Endothelial cell of umbilical vein (primary cell): ENCODE measurements around the gene TREML2. TPM values are rescaled to one million over a fixed set of nuclear protein-coding genes. Genes with fewer than 3 reads are reported as not detected.

Experiments
- BruUV-seq: library from RNA; stranded (reverse); fragments of 400-500 nt; replicated peaks from 2 replicates; lab custom pipeline; 2021; lab: Mats Ljungman, UMichigan
- CTCF ChIA-PET: fragments of 300-600, 350-600 bp; sonication (Branson Sonifier 250); formaldehyde crosslinking; loops from one replicate; lab custom pipeline; 2021; ENCODE audit warnings: antibody characterized with exemption, inconsistent platforms; lab: Charles Lee
- POLR2A ChIA-PET: fragments of 300-600, 350-600 bp; sonication (Branson Sonifier 250); formaldehyde crosslinking; loops from one replicate; lab custom pipeline; 2021; ENCODE audit warnings: antibody characterized with exemption, inconsistent platforms; lab: Charles Lee
- DNase-seq: peaks from one replicate; pipeline ENCODE4 v3.0.0-alpha.2; 2011; ENCODE audit warnings: low read depth, low spot score
- FAIRE-seq: peaks from 2 replicates; lab custom pipeline; 2011; peaks lifted over from hg19 to GRCh38; lab: Jason Lieb, UNC
- H2AFZ ChIP-seq: 2 replicates; pipeline ENCODE4 v1.6.0; 2012; ENCODE audit warnings: low read depth, low read length, control low read depth, inconsistent platforms
- H3K27ac ChIP-seq: 2 replicates; pipeline ENCODE4 v1.5.1; 2011; ENCODE audit warnings: low read depth, mild to moderate bottlenecking, control low read depth, low read length, moderate library complexity; ENCODE audit not compliant: insufficient read depth
- H3K27me3 ChIP-seq, 2 experiments: 2 replicates each; pipeline versions ENCODE4 v1.6.0 to v1.6.1; 2011; ENCODE audit warnings: low read length in 2 of 2, mixed read lengths in 1 of 2; ENCODE audit not compliant: control insufficient read depth in 2 of 2, insufficient read depth in 2 of 2
- H3K36me3 ChIP-seq, 2 experiments: 2 replicates in 1 of 2; 3 replicates in 1 of 2; pipeline ENCODE4 v1.5.1; 2011; ENCODE audit warnings: low read length in 2 of 2, mild to moderate bottlenecking in 1 of 2, moderate library complexity in 1 of 2; ENCODE audit not compliant: control insufficient read depth in 2 of 2, insufficient read depth in 2 of 2; ENCODE audit errors: extremely low read depth in 1 of 2
- H3K4me1 ChIP-seq: 3 replicates; pipeline ENCODE4 v1.5.1; 2011; ENCODE audit warnings: mild to moderate bottlenecking, low read length; ENCODE audit not compliant: control insufficient read depth, insufficient read depth; ENCODE audit errors: extremely low read depth
- H3K4me2 ChIP-seq: 2 replicates; pipeline ENCODE4 v1.6.1; 2011; ENCODE audit warnings: low read length, control low read depth, mixed read lengths; ENCODE audit not compliant: insufficient read depth
- H3K4me3 ChIP-seq, 3 experiments: fragments of 200-600 bp in 1 of 3; sonication (generic), shearing (Covaris generic) in 1 of 3; replicated peaks in 1 of 3; 2 replicates each; pipeline ENCODE4 v1.5.1; 2011 to 2016; ENCODE audit warnings: control low read depth in 3 of 3, low read length in 3 of 3, mild to moderate bottlenecking in 2 of 3, inconsistent platforms in 1 of 3, low read depth in 1 of 3, moderate library complexity in 1 of 3; ENCODE audit not compliant: insufficient read depth in 1 of 3
- H3K79me2 ChIP-seq: 2 replicates; pipeline ENCODE4 v1.6.0; 2012; ENCODE audit warnings: low read length, inconsistent platforms; ENCODE audit not compliant: control insufficient read depth, insufficient read depth
- H3K9ac ChIP-seq: replicated peaks from 2 replicates; pipeline ENCODE3; 2011; ENCODE audit warnings: low read length, control low read depth; ENCODE audit not compliant: insufficient read depth; ENCODE audit errors: extremely low read depth
- H3K9me1 ChIP-seq: replicated peaks from 3 replicates; pipeline ENCODE4 v1.6.0; 2011; ENCODE audit warnings: mild to moderate bottlenecking, low read length; ENCODE audit not compliant: control insufficient read depth, insufficient read depth; ENCODE audit errors: extremely low read depth
- H3K9me3 ChIP-seq: replicated peaks from 2 replicates; pipeline ENCODE4 v1.5.1; 2012; ENCODE audit warnings: low read length, inconsistent platforms; ENCODE audit not compliant: control insufficient read depth, insufficient read depth
- H4K20me1 ChIP-seq: replicated peaks from 2 replicates; pipeline ENCODE3; 2011; ENCODE audit warnings: mild to moderate bottlenecking, low read length; ENCODE audit not compliant: control insufficient read depth, insufficient read depth; ENCODE audit errors: extremely low read depth
- CTCF ChIP-seq, 2 donors: IDR thresholded peaks; 1 replicate in 1 of 2; 2 replicates in 1 of 2; pipeline ENCODE4 v1.5.1; 2011; ENCODE audit warnings: low read length in 2 of 2, mild to moderate bottlenecking in 2 of 2, moderate library complexity in 2 of 2, control low read depth in 1 of 2, inconsistent platforms in 1 of 2, low read depth in 1 of 2; ENCODE audit not compliant: insufficient read depth in 1 of 2; ENCODE audit errors: extremely low read depth in 1 of 2
- EZH2 ChIP-seq: IDR thresholded peaks from 2 replicates; pipeline ENCODE4 v1.6.1; 2012; ENCODE audit warnings: borderline replicate concordance, low read depth, mild to moderate bottlenecking, moderate library complexity, low read length, inconsistent platforms; ENCODE audit not compliant: severe bottlenecking
- FOS ChIP-seq: IDR thresholded peaks from 2 replicates; pipeline ENCODE4 v1.6.1; 2011; ENCODE audit warnings: mild to moderate bottlenecking, low read length, moderate library complexity, borderline replicate concordance; ENCODE audit not compliant: insufficient read depth
- GATA2 ChIP-seq: IDR thresholded peaks from 2 replicates; pipeline ENCODE4 v1.7.0; 2011; ENCODE audit warnings: low read depth, mild to moderate bottlenecking, moderate library complexity, mixed read lengths, low read length; ENCODE audit not compliant: insufficient read length, insufficient read depth
- JUN ChIP-seq: IDR thresholded peaks from 2 replicates; pipeline ENCODE4 v1.6.1; 2011; ENCODE audit warnings: borderline replicate concordance, low read depth; ENCODE audit not compliant: insufficient read length, insufficient read depth
- MAX ChIP-seq: IDR thresholded peaks from 2 replicates; pipeline ENCODE4 v1.6.1; 2011; ENCODE audit not compliant: insufficient read depth, insufficient read length
- MYC ChIP-seq: IDR thresholded peaks from one replicate; pipeline ENCODE4 v1.6.1; 2011; ENCODE audit warnings: mild to moderate bottlenecking, low read depth, low read length
- POLR2A ChIP-seq: IDR thresholded peaks from 2 replicates; pipeline ENCODE4 v1.6.1; 2012; ENCODE audit warnings: low read depth, mild to moderate bottlenecking, control low read depth, low read length
- POLR2AphosphoS5 ChIP-seq: IDR thresholded peaks from 2 replicates; pipeline ENCODE4 v1.6.1; 2012; ENCODE audit warnings: low read depth, mild to moderate bottlenecking, control low read depth, low read length, moderate library complexity; ENCODE audit not compliant: insufficient read depth
- dilution Hi-C: fragments of 300-500 bp; cut with MboI; formaldehyde crosslinking; loops from one replicate; pipeline ENCODE4 v1.15.0; 2019; ENCODE audit warnings: low sequenced_read_pairs; ENCODE audit not compliant: extremely low pct_ligation_motif_present
- intact Hi-C: fragments of 100-400 bp; cut with micrococcal nuclease; formaldehyde crosslinking; loops from one replicate; pipeline ENCODE4 v1.10.0; 2022
- polyA plus RNA-seq, 4 experiments: library from polyadenylated mRNA; depleted of rRNA in 3 of 4; stranded (reverse) in 3 of 4; unstranded in 1 of 4; fragments of >200 nt; gene quantifications; 2 replicates each; pipeline versions ENCODE4 v1.2.1 to v1.2.3, GENCODE V29; 2011 to 2012; ENCODE audit warnings: missing spikeins in 1 of 4
- total RNA-seq: library from RNA; stranded (reverse); gene quantifications from 2 replicates; pipeline ENCODE4 v1.2.3, GENCODE V29; 2021

TREML2 gene
- total and polyA plus RNA-seq, 2 donors (not counting 3 experiments of a cell fraction or from before 2014, with no cell fraction given): not detected

GRCh38 chr6:41187924-41188886 lies 12.7 kb downstream of the TREML2 start:
- CTCF ChIA-PET: interaction anchor here (0.7 kb wide), 1 partner anchor 12 kb away, joined by 4 read pairs; no protein-coding TSS in a partner anchor
- no peaks in the 10 kb centered on the region for H3K79me2 ChIP-seq
- no peaks in the 10 kb centered on the region for H3K9me1 ChIP-seq
- FAIRE-seq: no peak
- BruUV-seq: no TSS peak
- no peak overlapping the region for H3K9ac ChIP-seq
- POLR2A ChIA-PET: no interaction called here
- no peak overlapping the region for H3K4me2 ChIP-seq
- no peak overlapping the region for H2AFZ ChIP-seq
- DNase-seq: no peak
- H4K20me1 ChIP-seq: no peaks in the 10 kb centered on the region
- intact Hi-C loops (no loop called here), dilution Hi-C loops (no loop called here)
- no peaks in the 10 kb centered on the region for H3K9me3 ChIP-seq
- no peak overlapping the region for H3K27ac ChIP-seq
- H3K36me3 ChIP-seq: no peaks in the 10 kb centered on the region
- no peaks in the 10 kb centered on the region for H3K27me3 ChIP-seq
- TF ChIP-seq POLR2AphosphoS5 (no peak), GATA2 (no peak), JUN (no peak), EZH2 (no peak), CTCF (IDR thresholded peaks at IDR 0.05; ENCODE audit: extremely low read depth in 1 of 2, insufficient read depth in 1 of 2, low read depth in 1 of 2, low read length in 2 of 2) (no peak), MAX (no peak), FOS (no peak), MYC (no peak), POLR2A (no peak)
- H3K4me1 ChIP-seq: no peaks in the 10 kb centered on the region
- H3K4me3 ChIP-seq: no peak overlapping the region
